ENCODE data around the gene LPCAT2.

The LPCAT2 gene

GRCh38 chr16:55555436-55555835 is 46.6 kb downstream of the LPCAT2 start:
- Histone ChIP-seq H3K27ac (no peak overlapping the region), H3K27me3 (ENCODE audit: insufficient read depth, low read depth) (no peaks in the 10 kb centered on the region), H3K4me1 (ENCODE audit: low read depth, poor library complexity, severe bottlenecking) (no peaks in the 10 kb centered on the region), H3K79me2 (ENCODE audit: insufficient read depth, low read depth) (no peaks in the 10 kb centered on the region), H3K4me3 (IDR thresholded peaks at IDR 0.05; ENCODE audit: insufficient read depth, low read depth, low read length) (no peak overlapping the region), H3K36me3 (ENCODE audit: insufficient read depth) (no peaks in the 10 kb centered on the region), H3K9ac (no peak overlapping the region), H3K4me2 (no peak overlapping the region), H4K20me1 (ENCODE audit: insufficient read depth) (no peaks in the 10 kb centered on the region), H2AFZ (ENCODE audit: low read depth) (no peak overlapping the region)
- TF ChIP-seq CTCF (conservative IDR thresholded peaks at IDR 0.05; ENCODE audit: low read depth, low read length): no peak

GRCh38 chr16:55557186-55557585 is 48.3 kb downstream of the LPCAT2 start:
- TF ChIP-seq CTCF (conservative IDR thresholded peaks at IDR 0.05; ENCODE audit: low read depth, low read length): no peak
- Histone ChIP-seq H4K20me1 (ENCODE audit: insufficient read depth) (no peaks in the 10 kb centered on the region), H3K36me3 (ENCODE audit: insufficient read depth) (no peaks in the 10 kb centered on the region), H3K27me3 (ENCODE audit: insufficient read depth, low read depth) (no peaks in the 10 kb centered on the region), H2AFZ (ENCODE audit: low read depth) (no peak overlapping the region), H3K27ac (no peak overlapping the region), H3K9ac (no peak overlapping the region), H3K4me2 (no peak overlapping the region), H3K4me3 (IDR thresholded peaks at IDR 0.05; ENCODE audit: insufficient read depth, low read depth, low read length) (no peak overlapping the region), H3K79me2 (ENCODE audit: insufficient read depth, low read depth) (no peaks in the 10 kb centered on the region), H3K4me1 (ENCODE audit: low read depth, poor library complexity, severe bottlenecking) (no peaks in the 10 kb centered on the region)

- TF ChIP-seq CTCF (conservative IDR thresholded peaks at IDR 0.05; ENCODE audit: low read depth, low read length): no peak
These were observed 50.4 kb downstream of the LPCAT2 start for GRCh38 chr16:55559233-55559632.

GRCh38 chr16:55559933-55560516 is 51.2 kb downstream of the LPCAT2 start:
- H4K20me1 ChIP-seq (ENCODE audit: insufficient read depth): no peaks in the 10 kb centered on the region
- H3K4me3 ChIP-seq (IDR thresholded peaks at IDR 0.05; ENCODE audit: insufficient read depth, low read depth, low read length): no peak overlapping the region
- H3K27me3 ChIP-seq (ENCODE audit: insufficient read depth, low read depth): no peaks in the 10 kb centered on the region
- H3K4me2 ChIP-seq: no peak overlapping the region
- no peak overlapping the region for H3K27ac ChIP-seq
- TF ChIP-seq CTCF (conservative IDR thresholded peaks at IDR 0.05; ENCODE audit: low read depth, low read length): no peak
- H3K4me1 ChIP-seq (ENCODE audit: low read depth, poor library complexity, severe bottlenecking): no peaks in the 10 kb centered on the region
- H3K36me3 ChIP-seq (ENCODE audit: insufficient read depth): no peaks in the 10 kb centered on the region
- no peaks in the 10 kb centered on the region for H3K79me2 ChIP-seq (ENCODE audit: insufficient read depth, low read depth)
- no peak overlapping the region for H3K9ac ChIP-seq
- H2AFZ ChIP-seq (ENCODE audit: low read depth): no peak overlapping the region

More at GRCh38 chr16:55559233-55559632, 50.4 kb downstream of the LPCAT2 start:
- H4K20me1 ChIP-seq (ENCODE audit: insufficient read depth): no peaks in the 10 kb centered on the region
- H3K27ac ChIP-seq: no peak overlapping the region
- H3K79me2 ChIP-seq (ENCODE audit: insufficient read depth, low read depth): no peaks in the 10 kb centered on the region
- no peaks in the 10 kb centered on the region for H3K4me1 ChIP-seq (ENCODE audit: low read depth, poor library complexity, severe bottlenecking)
- no peak overlapping the region for H3K9ac ChIP-seq
- H3K4me3 ChIP-seq (IDR thresholded peaks at IDR 0.05; ENCODE audit: insufficient read depth, low read depth, low read length): no peak overlapping the region
- no peaks in the 10 kb centered on the region for H3K27me3 ChIP-seq (ENCODE audit: insufficient read depth, low read depth)
- no peak overlapping the region for H2AFZ ChIP-seq (ENCODE audit: low read depth)
- H3K36me3 ChIP-seq (ENCODE audit: insufficient read depth): no peaks in the 10 kb centered on the region
- H3K4me2 ChIP-seq: no peak overlapping the region

Data from KMS-11 (cell line).